ENCODE measurements around the gene AQP2. TPM values are rescaled to one million over a fixed set of nuclear protein-coding genes. Genes with fewer than 3 reads are reported as not detected.
"Not testable (repeated sequence)": the region's sequence is repeated elsewhere in the genome, so short reads cannot be mapped to it uniquely, and the experiment has no call there.

The AQP2 gene
- total RNA-seq, 5 donors from 2014 or later (not counting 1 experiment from before 2014, with no cell fraction given): not detected

DNA sequence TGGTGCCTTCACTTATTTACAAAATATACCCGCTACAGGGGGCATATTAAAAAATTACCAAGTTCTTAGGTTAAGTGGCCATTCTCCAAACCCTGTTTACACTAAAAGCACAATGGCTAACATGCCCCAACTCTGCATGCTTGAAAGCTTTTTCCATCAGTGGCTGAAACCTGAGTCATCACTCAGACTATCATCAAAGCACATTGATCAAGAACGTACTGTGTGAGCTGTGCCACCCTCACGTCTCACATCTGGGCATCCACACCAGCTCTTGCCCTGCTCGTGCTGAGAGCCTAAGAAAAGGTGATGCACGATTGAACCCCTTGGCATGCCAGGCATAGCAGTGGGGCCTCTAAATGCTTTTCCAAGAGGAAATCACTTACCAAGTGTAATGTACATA lies 35.4 kb downstream of the AQP2 start:
- DNase-seq: no peak
- Histone ChIP-seq H3K9me3 (no peaks in the 10 kb centered on the region), H3K4me3 (ENCODE audit: control insufficient read depth in 1 of 2, extremely low read depth in 1 of 2, low read length in 1 of 2) (no peak overlapping the region), H3K36me3 (ENCODE audit: control insufficient read depth in 2 of 2, extremely low read depth in 1 of 2, insufficient read depth in 1 of 2, low read length in 1 of 2) (peaks cover 0 to 12% of the 10 kb centered on the region in 2 donors), H3K27ac (ENCODE audit: low read length) (no peak overlapping the region), H3K27me3 (replicated peaks in 1 of 2; ENCODE audit: control insufficient read depth in 2 of 2, extremely low read depth in 1 of 2, insufficient read depth in 2 of 2, low read length in 1 of 2) (no peaks in the 10 kb centered on the region), H3K4me1 (ENCODE audit: control insufficient read depth in 1 of 2, extremely low read depth in 1 of 2, insufficient read depth in 2 of 2, low read length in 2 of 2) (no peaks in the 10 kb centered on the region)
- no peak for ATAC-seq (replicated peaks in 1 of 4)
- CTCF ChIA-PET: interaction anchor here in 1 of 2 donors (1.0 kb wide), 2 partner anchors 19 to 70 kb away, joined by 3 read pairs; no protein-coding TSS in a partner anchor
- Mint-ChIP-seq H3K4me3 (no peak overlapping the region), H3K27me3 (no peaks in the 10 kb centered on the region), H3K36me3 (peaks cover 8% of the 10 kb centered on the region), H3K4me1 (no peaks in the 10 kb centered on the region), H3K27ac (no peak overlapping the region), H3K9me3 (no peaks in the 10 kb centered on the region)
- no CpG with 5 or more reads among the region's 5 CpGs for WGBS (ENCODE audit: insufficient coverage)
- POLR2A ChIA-PET: no interaction called here

DNA sequence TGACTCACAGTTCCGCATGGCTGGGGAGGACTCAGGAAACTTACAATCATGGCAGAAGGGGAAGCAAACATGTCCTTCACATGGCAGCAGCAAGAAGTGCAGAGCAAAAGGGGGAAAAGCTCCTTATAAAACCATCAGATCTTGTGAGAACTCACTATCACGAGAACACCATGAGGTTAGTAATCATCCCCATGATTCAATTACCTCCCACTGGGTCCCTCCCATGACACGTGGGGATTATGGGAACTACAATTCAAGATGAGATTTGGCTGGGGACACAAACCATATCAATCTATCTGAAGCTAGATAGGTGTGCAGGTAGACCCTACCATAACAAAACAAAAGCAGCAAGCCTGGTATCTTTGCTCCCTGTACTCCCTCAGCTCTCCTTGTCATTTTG lies 35.9 kb downstream of the AQP2 start:
- H3K4me3 ChIP-seq (ENCODE audit: control insufficient read depth in 1 of 2, extremely low read depth in 1 of 2, low read length in 1 of 2); H3K36me3 Mint-ChIP-seq; H3K27ac Mint-ChIP-seq; H3K4me1 ChIP-seq (ENCODE audit: control insufficient read depth in 1 of 2, extremely low read depth in 1 of 2, insufficient read depth in 2 of 2, low read length in 2 of 2); H3K27me3 Mint-ChIP-seq; H3K9me3 Mint-ChIP-seq; H3K4me3 Mint-ChIP-seq; H3K27ac ChIP-seq (ENCODE audit: low read length); ATAC-seq (replicated peaks in 1 of 4); DNase-seq; POLR2A ChIA-PET; H3K9me3 ChIP-seq; H3K27me3 ChIP-seq (replicated peaks in 1 of 2; ENCODE audit: control insufficient read depth in 2 of 2, extremely low read depth in 1 of 2, insufficient read depth in 2 of 2, low read length in 1 of 2); H3K4me1 Mint-ChIP-seq: not testable (repeated sequence)
- peaks cover 0 to 12% of the 10 kb centered on the region in 2 donors for H3K36me3 ChIP-seq (ENCODE audit: control insufficient read depth in 2 of 2, extremely low read depth in 1 of 2, insufficient read depth in 1 of 2, low read length in 1 of 2)
- WGBS (ENCODE audit: insufficient coverage): no CpG with 5 or more reads among the region's 3 CpGs
- CTCF ChIA-PET: interaction anchor here in 1 of 2 donors (0.7 to 1.0 kb wide), 2 partner anchors 20 to 472 kb away, joined by 3 read pairs; no protein-coding TSS in a partner anchor

DNA sequence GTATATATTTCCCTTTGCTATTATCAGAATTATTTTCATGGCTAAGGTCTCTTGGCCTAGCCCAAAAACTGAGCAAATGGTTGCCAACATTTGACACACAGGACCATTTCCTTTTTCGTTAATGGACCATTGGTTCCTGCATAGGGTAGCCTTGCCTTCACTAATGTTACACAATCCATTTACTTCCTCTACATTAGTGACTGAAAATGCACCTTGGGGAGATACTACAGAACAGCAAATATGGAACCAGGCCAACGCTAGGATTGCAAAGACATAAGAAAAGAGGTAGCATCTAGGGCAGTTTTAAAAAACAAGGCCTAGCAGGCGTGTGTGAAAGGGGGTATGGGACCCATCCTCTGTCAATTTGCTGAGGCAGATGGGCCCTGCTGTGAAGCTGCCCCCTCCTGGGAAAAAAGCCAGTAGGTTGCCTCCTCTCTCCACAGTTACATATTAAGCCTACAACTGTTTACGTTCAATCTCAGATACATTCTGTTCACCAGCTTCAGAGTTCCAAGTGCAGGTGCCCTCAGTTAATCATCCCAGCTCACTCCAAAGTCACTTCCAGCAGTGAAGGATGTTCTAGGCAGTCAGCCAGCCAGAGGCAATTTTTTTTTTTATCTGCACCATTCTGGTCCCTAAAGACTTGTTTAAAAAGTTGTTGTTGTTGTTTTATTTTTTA lies 37.2 kb downstream of the AQP2 start:
- Mint-ChIP-seq H3K27ac (no peak overlapping the region), H3K4me1 (no peaks in the 10 kb centered on the region), H3K4me3 (no peak overlapping the region), H3K27me3 (no peaks in the 10 kb centered on the region), H3K36me3 (peaks cover 18% of the 10 kb centered on the region), H3K9me3 (no peaks in the 10 kb centered on the region)
- Histone ChIP-seq H3K9me3 (no peaks in the 10 kb centered on the region), H3K4me3 (ENCODE audit: control insufficient read depth in 1 of 2, extremely low read depth in 1 of 2, low read length in 1 of 2) (no peak overlapping the region), H3K36me3 (ENCODE audit: control insufficient read depth in 2 of 2, extremely low read depth in 1 of 2, insufficient read depth in 1 of 2, low read length in 1 of 2) (peaks cover 2 to 25% of the 10 kb centered on the region in 2 donors), H3K4me1 (ENCODE audit: control insufficient read depth in 1 of 2, extremely low read depth in 1 of 2, insufficient read depth in 2 of 2, low read length in 2 of 2) (no peaks in the 10 kb centered on the region), H3K27me3 (replicated peaks in 1 of 2; ENCODE audit: control insufficient read depth in 2 of 2, extremely low read depth in 1 of 2, insufficient read depth in 2 of 2, low read length in 1 of 2) (no peaks in the 10 kb centered on the region), H3K27ac (ENCODE audit: low read length) (no peak overlapping the region)
- ChIA-PET CTCF (no interaction called here), POLR2A (no interaction called here)
- DNase-seq (no peak), ATAC-seq (replicated peaks in 1 of 4) (no peak)
- 91% methylated on average over 3 of the region's 4 CpGs for WGBS (ENCODE audit: insufficient coverage)

DNA sequence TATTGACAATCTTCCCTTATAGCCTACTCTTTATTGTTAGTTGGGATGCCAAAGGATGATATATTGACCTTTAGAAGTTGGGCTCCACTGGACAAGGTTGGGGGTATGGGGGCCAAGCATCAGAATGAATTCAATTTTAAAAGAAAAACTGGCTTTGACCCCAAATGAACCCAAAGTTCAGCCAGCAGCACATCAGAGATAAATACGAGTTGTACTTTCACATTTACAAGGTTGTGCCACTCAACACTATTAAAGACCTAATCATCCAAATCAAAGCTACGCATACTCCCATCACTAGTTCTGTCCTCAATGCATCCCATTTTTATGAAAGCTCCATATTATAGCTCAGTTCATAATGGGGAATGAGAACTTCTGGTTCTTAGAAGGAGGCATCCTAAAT lies 38.9 kb downstream of the AQP2 start:
- WGBS (ENCODE audit: insufficient coverage): no CpG with 5 or more reads among the region's 2 CpGs
- H3K4me3 Mint-ChIP-seq; H3K27me3 Mint-ChIP-seq; ATAC-seq (replicated peaks in 1 of 4); H3K27ac ChIP-seq (ENCODE audit: low read length); H3K9me3 Mint-ChIP-seq; H3K9me3 ChIP-seq; H3K27ac Mint-ChIP-seq; H3K4me1 ChIP-seq (ENCODE audit: control insufficient read depth in 1 of 2, extremely low read depth in 1 of 2, insufficient read depth in 2 of 2, low read length in 2 of 2); H3K4me1 Mint-ChIP-seq; DNase-seq; CTCF ChIA-PET; H3K27me3 ChIP-seq (replicated peaks in 1 of 2; ENCODE audit: control insufficient read depth in 2 of 2, extremely low read depth in 1 of 2, insufficient read depth in 2 of 2, low read length in 1 of 2); H3K4me3 ChIP-seq (ENCODE audit: control insufficient read depth in 1 of 2, extremely low read depth in 1 of 2, low read length in 1 of 2): not testable (repeated sequence)
- H3K36me3 Mint-ChIP-seq: peaks cover 29% of the 10 kb centered on the region
- POLR2A ChIA-PET: interaction anchor here in 1 of 2 donors (0.6 kb wide), 1 partner anchor 1341 kb away, joined by 3 read pairs; no protein-coding TSS in a partner anchor
- H3K36me3 ChIP-seq (ENCODE audit: control insufficient read depth in 2 of 2, extremely low read depth in 1 of 2, insufficient read depth in 1 of 2, low read length in 1 of 2): peaks cover 4 to 34% of the 10 kb centered on the region in 2 donors

DNA sequence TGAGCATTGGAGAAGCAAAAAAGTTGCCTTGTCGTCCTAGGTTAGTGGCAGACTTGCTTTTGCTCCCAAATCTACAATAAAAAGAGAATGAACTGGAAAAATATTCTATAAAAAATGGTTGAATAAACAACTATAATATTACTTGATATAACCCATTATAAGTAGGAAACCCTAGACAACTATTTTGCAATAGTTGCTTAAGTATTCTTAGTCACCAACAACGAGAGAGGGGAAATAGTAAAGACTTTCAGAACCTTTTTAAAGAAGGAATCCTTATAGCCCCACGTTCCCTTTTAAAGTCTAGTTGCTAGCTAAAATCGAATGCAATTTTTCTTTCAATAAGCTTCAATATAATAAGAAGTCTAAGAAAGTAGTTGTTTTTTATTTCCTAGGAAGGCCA lies 39.7 kb downstream of the AQP2 start:
- no CpG with 5 or more reads among the region's 4 CpGs for WGBS (ENCODE audit: insufficient coverage)
- no peak overlapping the region for H3K27ac ChIP-seq (ENCODE audit: low read length)
- H3K4me3 ChIP-seq (ENCODE audit: control insufficient read depth in 1 of 2, extremely low read depth in 1 of 2, low read length in 1 of 2): no peak overlapping the region
- peaks cover 36% of the 10 kb centered on the region for H3K36me3 Mint-ChIP-seq
- H3K4me3 Mint-ChIP-seq: no peak overlapping the region
- peaks cover 4 to 34% of the 10 kb centered on the region in 2 donors for H3K36me3 ChIP-seq (ENCODE audit: control insufficient read depth in 2 of 2, extremely low read depth in 1 of 2, insufficient read depth in 1 of 2, low read length in 1 of 2)
- no peaks in the 10 kb centered on the region for H3K27me3 Mint-ChIP-seq
- H3K4me1 ChIP-seq (ENCODE audit: control insufficient read depth in 1 of 2, extremely low read depth in 1 of 2, insufficient read depth in 2 of 2, low read length in 2 of 2): no peaks in the 10 kb centered on the region
- POLR2A ChIA-PET: no interaction called here
- H3K9me3 Mint-ChIP-seq: no peaks in the 10 kb centered on the region
- no peaks in the 10 kb centered on the region for H3K9me3 ChIP-seq
- DNase-seq (no peak), ATAC-seq (replicated peaks in 1 of 4) (no peak)
- no peak overlapping the region for H3K27ac Mint-ChIP-seq
- H3K27me3 ChIP-seq (replicated peaks in 1 of 2; ENCODE audit: control insufficient read depth in 2 of 2, extremely low read depth in 1 of 2, insufficient read depth in 2 of 2, low read length in 1 of 2): no peaks in the 10 kb centered on the region
- no peaks in the 10 kb centered on the region for H3K4me1 Mint-ChIP-seq
- CTCF ChIA-PET: no interaction called here

DNA sequence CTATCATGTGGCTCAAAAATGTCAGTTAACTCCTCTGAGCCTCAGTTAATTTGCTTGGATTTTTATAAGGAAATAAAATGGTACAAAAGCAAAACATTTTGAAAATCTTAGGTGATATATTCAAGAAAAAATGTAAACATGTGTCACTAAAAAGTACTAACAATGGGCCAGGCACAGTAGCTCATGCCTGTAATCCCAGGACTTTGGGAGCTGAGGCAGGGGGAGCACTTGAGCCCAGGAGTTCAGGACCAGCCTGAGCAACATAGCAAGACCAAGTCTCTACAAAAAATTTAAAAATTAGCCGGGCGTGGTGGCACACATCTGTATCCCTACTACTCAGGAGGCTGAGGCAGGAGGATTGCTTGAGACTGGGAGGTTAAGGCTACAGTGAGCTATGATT lies 47.9 kb downstream of the AQP2 start:
- no peaks in the 10 kb centered on the region for H3K9me3 ChIP-seq
- H3K4me1 ChIP-seq (ENCODE audit: control insufficient read depth in 1 of 2, extremely low read depth in 1 of 2, insufficient read depth in 2 of 2, low read length in 2 of 2): no peaks in the 10 kb centered on the region
- ChIA-PET CTCF (no interaction called here), POLR2A (no interaction called here)
- peaks cover 2 to 25% of the 10 kb centered on the region in 2 donors for H3K36me3 ChIP-seq (ENCODE audit: control insufficient read depth in 2 of 2, extremely low read depth in 1 of 2, insufficient read depth in 1 of 2, low read length in 1 of 2)
- H3K4me3 Mint-ChIP-seq: no peak overlapping the region
- H3K27ac Mint-ChIP-seq: no peak overlapping the region
- no peak for ATAC-seq (replicated peaks in 1 of 4)
- no peak overlapping the region for H3K4me3 ChIP-seq (ENCODE audit: control insufficient read depth in 1 of 2, extremely low read depth in 1 of 2, low read length in 1 of 2)
- no peak overlapping the region for H3K27ac ChIP-seq (ENCODE audit: low read length)
- no peaks in the 10 kb centered on the region for H3K4me1 Mint-ChIP-seq
- H3K27me3 ChIP-seq (replicated peaks in 1 of 2; ENCODE audit: control insufficient read depth in 2 of 2, extremely low read depth in 1 of 2, insufficient read depth in 2 of 2, low read length in 1 of 2): no peaks in the 10 kb centered on the region
- H3K27me3 Mint-ChIP-seq: no peaks in the 10 kb centered on the region
- no CpG with 5 or more reads among the region's 2 CpGs for WGBS (ENCODE audit: insufficient coverage)
- H3K9me3 Mint-ChIP-seq: no peaks in the 10 kb centered on the region
- no peak for DNase-seq
- H3K36me3 Mint-ChIP-seq: peaks cover 39% of the 10 kb centered on the region

Measured in T-cell (primary cell).